Type B pancreatic cell (in vitro differentiated cells): Measurements from ENCODE around the gene DCTN2. TPM values are rescaled to one million over a fixed set of nuclear protein-coding genes. Genes with fewer than 3 reads are reported as not detected.
"Not testable (repeated sequence)": the region's sequence is repeated elsewhere in the genome, so short reads cannot be mapped to it uniquely, and the experiment has no call there.

Experiments used
- DNase-seq: peaks from one replicate; pipeline ENCODE4 v3.0.0; 2021; ENCODE audit warnings: mixed read lengths; ENCODE audit not compliant: unreplicated experiment; ENCODE audit errors: extremely low spot score
- H3K27ac Mint-ChIP-seq: 2 replicates; pipeline ENCODE4 v1.8.0; 2021; ENCODE audit warnings: mild to moderate bottlenecking, mixed read lengths
- H3K27me3 Mint-ChIP-seq: 2 replicates; pipeline ENCODE4 v1.8.0; 2021; ENCODE audit warnings: mixed read lengths
- H3K36me3 Mint-ChIP-seq: 2 replicates; pipeline ENCODE4 v1.8.0; 2021; ENCODE audit warnings: mixed read lengths
- H3K4me1 Mint-ChIP-seq: one replicate; pipeline ENCODE4 v1.8.0; 2021; ENCODE audit warnings: mixed read lengths; ENCODE audit not compliant: unreplicated experiment
- H3K4me3 Mint-ChIP-seq: 2 replicates; pipeline ENCODE4 v1.8.0; 2021; ENCODE audit warnings: mild to moderate bottlenecking, mixed read lengths
- H3K9me3 Mint-ChIP-seq: 2 replicates; pipeline ENCODE4 v1.8.0; 2021; ENCODE audit warnings: mixed read lengths
- CTCF ChIP-seq: fragments of 200-600 bp; sonication (generic); conservative IDR thresholded peaks from 2 replicates; pipeline ENCODE4 v1.5.0; 2021; ENCODE audit warnings: antibody characterized with exemption, mild to moderate bottlenecking
- total RNA-seq: library from RNA; stranded (reverse); gene quantifications from 2 replicates; pipeline ENCODE4 v1.2.1, GENCODE V29; 2021; ENCODE audit warnings: low replicate concordance

The DCTN2 gene
- total RNA-seq, 1 donor from 2014 or later, result 126 TPM

- no peaks in the 10 kb centered on the region for H3K27me3 Mint-ChIP-seq
- TF ChIP-seq CTCF, result no peak
- peaks cover 32% of the 10 kb centered on the region for H3K4me1 Mint-ChIP-seq
- peak overlapping the region; percentile 99 for H3K27ac Mint-ChIP-seq
- H3K4me3 Mint-ChIP-seq, result peak overlapping the region; percentile 99
- peaks cover 21% of the 10 kb centered on the region for H3K36me3 Mint-ChIP-seq
- no peaks in the 10 kb centered on the region for H3K9me3 Mint-ChIP-seq
- DNase-seq, result no peak
Observed at GRCh38 chr12:57518920-57519795, 27.8 kb downstream of the DCTN2 start.

- no peak for DNase-seq
- peak overlapping the region; percentile 99 for H3K4me3 Mint-ChIP-seq
- H3K27ac Mint-ChIP-seq, result peak overlapping the region; percentile 99
- H3K4me1 Mint-ChIP-seq, result peaks cover 26% of the 10 kb centered on the region
- TF ChIP-seq CTCF, result no peak
- no peaks in the 10 kb centered on the region for H3K27me3 Mint-ChIP-seq
- H3K9me3 Mint-ChIP-seq, result no peaks in the 10 kb centered on the region
- peaks cover 21% of the 10 kb centered on the region for H3K36me3 Mint-ChIP-seq
Observed at GRCh38 chr12:57518176-57518919, 28.6 kb downstream of the DCTN2 start.

- H3K4me3 Mint-ChIP-seq, result peak overlapping the region; percentile 71
- peaks cover 27% of the 10 kb centered on the region for H3K36me3 Mint-ChIP-seq
- peak overlapping the region; percentile 99 for H3K27ac Mint-ChIP-seq
- H3K27me3 Mint-ChIP-seq, DNase-seq, H3K9me3 Mint-ChIP-seq: not testable (repeated sequence)
- peaks cover 23% of the 10 kb centered on the region for H3K4me1 Mint-ChIP-seq
Observed at GRCh38 chr12:57517718-57518117, 29.3 kb downstream of the DCTN2 start.

GRCh38 chr12:57517187-57517586 lies 29.8 kb downstream of the DCTN2 start:
- Mint-ChIP-seq H3K27me3 (no peaks in the 10 kb centered on the region), H3K4me1 (peaks cover 22% of the 10 kb centered on the region), H3K4me3 (peak overlapping the region; percentile 71), H3K27ac (peak overlapping the region; percentile 75), H3K36me3 (peaks cover 32% of the 10 kb centered on the region), H3K9me3 (no peaks in the 10 kb centered on the region)
- no peak for DNase-seq
- no peak for TF ChIP-seq CTCF

- no peak for TF ChIP-seq CTCF
- DNase-seq, result no peak
- Mint-ChIP-seq H3K4me1 (peaks cover 17% of the 10 kb centered on the region), H3K27ac (peak overlapping the region; percentile 75), H3K27me3 (no peaks in the 10 kb centered on the region), H3K4me3 (no peak overlapping the region), H3K36me3 (peaks cover 36% of the 10 kb centered on the region), H3K9me3 (no peaks in the 10 kb centered on the region)
Observed at GRCh38 chr12:57516617-57517153, 30.3 kb downstream of the DCTN2 start.
